C4-2B (cell line): ENCODE results near the gene GPX5.

ENCODE experiments used
- CTCF ChIP-seq: fragments of 450-650 bp; conservative IDR thresholded peaks from 2 replicates; pipeline ENCODE4 v1.5.1; 2017; ENCODE audit warnings: mild to moderate bottlenecking
- ZFX ChIP-seq: fragments of 450-650 bp; IDR thresholded peaks from 2 replicates; pipeline ENCODE4 v1.6.1; 2017

- TF ChIP-seq CTCF (peak; percentile 89), ZFX (no peak)
These were observed 17.0 kb downstream of the GPX5 start for GRCh38 chr6:28542440-28543296.
